Activated naive CD4-positive, alpha-beta T cell treated with anti-CD3 and anti-CD28 coated beads, Interleukin-2, amount 10 ng/mL, durations not matched to agents 7 days and 5 days (primary cell): ENCODE data around the gene OAS1.

Experiments used
- CTCF ChIA-PET: fragments of 350-600 bp; sonication (Branson Sonifier 250); formaldehyde crosslinking; loops from one replicate; lab custom pipeline; 2021; ENCODE audit warnings: antibody characterized with exemption; lab: Charles Lee
- DNase-seq: peaks from one replicate; pipeline ENCODE4 v3.0.0-alpha.2; 2020
- H3K27ac Mint-ChIP-seq: one replicate; pipeline ENCODE4 v1.8.0; 2021; ENCODE audit warnings: mild to moderate bottlenecking, moderate library complexity, mixed read lengths
- H3K27me3 Mint-ChIP-seq: one replicate; pipeline ENCODE4 v1.8.0; 2021; ENCODE audit warnings: mild to moderate bottlenecking, mixed read lengths
- H3K36me3 Mint-ChIP-seq: one replicate; pipeline ENCODE4 v1.8.0; 2021; ENCODE audit warnings: mixed read lengths
- H3K4me1 Mint-ChIP-seq: one replicate; pipeline ENCODE4 v1.8.0; 2021; ENCODE audit warnings: mixed read lengths
- H3K4me3 Mint-ChIP-seq: one replicate; pipeline ENCODE4 v1.8.0; 2021; ENCODE audit warnings: mild to moderate bottlenecking, moderate library complexity, mixed read lengths
- H3K9me3 Mint-ChIP-seq: one replicate; pipeline ENCODE4 v1.8.0; 2021; ENCODE audit warnings: mixed read lengths

The OAS1 gene

DNA sequence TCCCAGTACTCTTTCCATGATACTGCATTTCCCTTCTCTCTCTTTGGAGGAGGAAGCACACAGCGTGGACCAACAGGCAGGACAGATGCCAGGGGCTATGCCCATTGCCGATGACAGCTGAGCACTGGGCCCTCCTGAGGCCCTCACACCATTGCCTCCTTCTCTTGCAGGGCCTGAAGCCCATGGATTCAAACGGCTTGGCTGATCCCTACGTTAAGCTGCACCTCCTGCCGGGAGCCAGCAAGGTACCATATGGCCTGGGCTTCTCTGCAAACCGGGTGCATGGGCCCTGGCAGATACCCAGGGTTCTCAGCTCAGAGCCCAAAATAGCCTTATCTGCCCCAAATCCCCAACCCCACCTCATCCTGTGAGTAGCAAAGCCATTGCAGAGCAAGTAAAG, 25.2 kb upstream of the OAS1 start:
- Mint-ChIP-seq H3K4me3 (no peak overlapping the region), H3K9me3 (no peaks in the 10 kb centered on the region), H3K27ac (no peak overlapping the region), H3K4me1 (no peaks in the 10 kb centered on the region), H3K36me3 (no peaks in the 10 kb centered on the region), H3K27me3 (peaks cover 52% of the 10 kb centered on the region)
- DNase-seq = no peak
- CTCF ChIA-PET = no interaction called here

- DNase-seq = no peak
- H3K27me3 Mint-ChIP-seq = peaks cover 49% of the 10 kb centered on the region
- H3K9me3 Mint-ChIP-seq = no peaks in the 10 kb centered on the region
- no peaks in the 10 kb centered on the region for H3K36me3 Mint-ChIP-seq
- CTCF ChIA-PET = no interaction called here
- no peak overlapping the region for H3K27ac Mint-ChIP-seq
- no peak overlapping the region for H3K4me3 Mint-ChIP-seq
- no peaks in the 10 kb centered on the region for H3K4me1 Mint-ChIP-seq
Observed at GRCh38 chr12:112885236-112885635, 21.5 kb upstream of the OAS1 start.

- no peaks in the 10 kb centered on the region for H3K9me3 Mint-ChIP-seq
- DNase-seq = no peak
- peaks cover 41% of the 10 kb centered on the region for H3K27me3 Mint-ChIP-seq
- no peak overlapping the region for H3K4me3 Mint-ChIP-seq
- CTCF ChIA-PET = interaction anchor here (1.3 kb wide), 1 partner anchor 13 kb away, joined by 3 read pairs; no protein-coding TSS in a partner anchor
- H3K27ac Mint-ChIP-seq = no peak overlapping the region
- no peaks in the 10 kb centered on the region for H3K4me1 Mint-ChIP-seq
- H3K36me3 Mint-ChIP-seq = no peaks in the 10 kb centered on the region
Observed at GRCh38 chr12:112887550-112887949, 19.2 kb upstream of the OAS1 start.

- DNase-seq = no peak
- Mint-ChIP-seq H3K27ac (no peak overlapping the region), H3K36me3 (no peaks in the 10 kb centered on the region), H3K9me3 (no peaks in the 10 kb centered on the region), H3K4me1 (no peaks in the 10 kb centered on the region), H3K27me3 (peaks cover 34% of the 10 kb centered on the region), H3K4me3 (no peak overlapping the region)
- CTCF ChIA-PET = interaction anchor here (2.2 kb wide), 1 partner anchor 9 kb away, joined by 7 read pairs; no protein-coding TSS in a partner anchor
Observed at GRCh38 chr12:112891093-112892024, 15.4 kb upstream of the OAS1 start.

- Mint-ChIP-seq H3K4me3 (no peak overlapping the region), H3K36me3 (no peaks in the 10 kb centered on the region), H3K27me3 (peaks cover 45% of the 10 kb centered on the region), H3K4me1 (no peaks in the 10 kb centered on the region), H3K27ac (no peak overlapping the region), H3K9me3 (no peaks in the 10 kb centered on the region)
- no peak for DNase-seq
- CTCF ChIA-PET = no interaction called here
Observed at GRCh38 chr12:112892856-112893255, 13.9 kb upstream of the OAS1 start.

GRCh38 chr12:112894128-112894527, 12.6 kb upstream of the OAS1 start:
- H3K4me1 Mint-ChIP-seq = no peaks in the 10 kb centered on the region
- peaks cover 47% of the 10 kb centered on the region for H3K27me3 Mint-ChIP-seq
- H3K27ac Mint-ChIP-seq = no peak overlapping the region
- H3K9me3 Mint-ChIP-seq = no peaks in the 10 kb centered on the region
- no peaks in the 10 kb centered on the region for H3K36me3 Mint-ChIP-seq
- no peak for DNase-seq
- CTCF ChIA-PET = no interaction called here
- no peak overlapping the region for H3K4me3 Mint-ChIP-seq

DNA sequence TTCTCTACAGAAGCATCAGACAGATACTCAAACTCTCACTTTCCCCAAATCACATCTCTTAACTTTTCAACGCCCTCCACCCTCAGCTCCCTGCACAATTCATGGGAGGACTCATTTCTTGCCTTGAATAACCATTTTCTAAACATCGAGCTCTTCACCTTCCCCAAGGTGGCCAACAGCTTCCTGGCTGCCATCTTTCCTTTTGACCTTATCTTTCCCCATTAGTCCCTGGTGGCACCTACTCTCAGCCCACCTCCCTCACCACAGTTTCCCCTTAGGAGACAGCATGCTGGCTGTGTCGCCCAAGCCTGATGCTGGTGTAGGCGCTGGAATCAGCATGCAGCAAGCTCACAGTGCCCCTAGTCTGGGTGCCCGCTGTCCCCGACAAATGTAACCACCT, 8.4 kb upstream of the OAS1 start:
- H3K27me3 Mint-ChIP-seq = peaks cover 32% of the 10 kb centered on the region
- H3K4me1 Mint-ChIP-seq = peaks cover 24% of the 10 kb centered on the region
- no peak for DNase-seq
- no peaks in the 10 kb centered on the region for H3K9me3 Mint-ChIP-seq
- no peak overlapping the region for H3K4me3 Mint-ChIP-seq
- CTCF ChIA-PET = interaction anchor here (3.8 kb wide), 1 partner anchor 95 kb away, joined by 40 read pairs; no protein-coding TSS in a partner anchor
- H3K36me3 Mint-ChIP-seq = no peaks in the 10 kb centered on the region
- H3K27ac Mint-ChIP-seq = no peak overlapping the region

DNA sequence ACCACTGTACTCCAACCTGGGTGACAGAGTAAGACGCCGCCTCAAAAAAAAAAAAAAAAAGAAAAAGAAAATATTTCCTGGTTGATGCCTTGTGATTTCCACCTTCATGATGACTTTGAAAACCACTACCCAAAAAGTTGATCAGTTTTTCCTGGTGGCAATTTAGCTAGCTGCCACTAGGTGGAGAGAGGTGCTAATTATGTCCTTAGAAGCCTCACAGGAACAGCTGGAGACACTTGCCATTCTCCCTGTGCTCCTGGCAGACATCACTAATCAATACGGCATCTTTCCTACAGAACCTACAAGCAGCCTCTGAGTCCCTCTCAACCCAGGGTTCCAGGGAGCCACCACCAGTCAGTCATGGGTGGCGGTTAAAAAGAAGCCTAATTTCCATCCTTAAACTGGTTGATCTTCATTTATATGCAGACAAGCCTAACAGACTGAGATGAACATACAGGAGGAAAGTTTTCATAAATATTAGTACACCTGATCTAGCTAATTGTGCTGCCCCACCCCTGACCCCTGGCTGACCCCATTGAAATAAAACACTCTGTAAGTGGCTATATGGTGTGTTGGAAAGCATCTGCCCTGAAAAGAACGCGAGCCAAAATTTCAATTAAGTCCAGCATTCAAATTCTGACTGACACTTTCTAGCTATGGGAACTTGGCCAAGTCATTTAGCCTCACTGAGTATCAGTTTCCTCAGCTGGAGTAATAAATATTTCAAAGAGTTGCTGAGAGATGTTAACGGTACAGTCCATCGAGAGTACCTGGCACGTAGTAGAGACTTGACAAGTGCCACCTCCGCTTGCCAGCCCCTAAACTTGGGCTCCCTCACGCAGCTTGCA, 6.2 kb upstream of the OAS1 start:
- Mint-ChIP-seq H3K36me3 (no peaks in the 10 kb centered on the region), H3K27me3 (peaks cover 29% of the 10 kb centered on the region), H3K27ac (no peak overlapping the region), H3K4me1 (peaks cover 38% of the 10 kb centered on the region), H3K4me3 (no peak overlapping the region), H3K9me3 (no peaks in the 10 kb centered on the region)
- DNase-seq = peak; percentile 57
- CTCF ChIA-PET = interaction anchor here (0.7 to 3.8 kb wide), 20 partner anchors 9 to 274 kb away, joined by 3 to 40 read pairs (median 5); partner anchors contain the start of genes OAS2 and OAS3

GRCh38 chr12:112901271-112901670, 5.5 kb upstream of the OAS1 start:
- no peak for DNase-seq
- H3K9me3 Mint-ChIP-seq = no peaks in the 10 kb centered on the region
- no peaks in the 10 kb centered on the region for H3K36me3 Mint-ChIP-seq
- H3K4me3 Mint-ChIP-seq = no peak overlapping the region
- peaks cover 45% of the 10 kb centered on the region for H3K4me1 Mint-ChIP-seq
- CTCF ChIA-PET = interaction anchor here (1.0 to 3.8 kb wide), 10 partner anchors 14 to 273 kb away, joined by 3 to 40 read pairs (median 6); partner anchors contain the start of genes OAS2 and OAS3
- peaks cover 29% of the 10 kb centered on the region for H3K27me3 Mint-ChIP-seq
- H3K27ac Mint-ChIP-seq = no peak overlapping the region

- no peak overlapping the region for H3K27ac Mint-ChIP-seq
- DNase-seq = no peak
- peaks cover 14% of the 10 kb centered on the region for H3K36me3 Mint-ChIP-seq
- no peaks in the 10 kb centered on the region for H3K27me3 Mint-ChIP-seq
- CTCF ChIA-PET = interaction anchor here (1.2 to 5.2 kb wide), 2 partner anchors 33 to 88 kb away, joined by 3 to 33 read pairs; no protein-coding TSS in a partner anchor
- H3K4me3 Mint-ChIP-seq = no peak overlapping the region
- no peaks in the 10 kb centered on the region for H3K9me3 Mint-ChIP-seq
- peaks cover 77% of the 10 kb centered on the region for H3K4me1 Mint-ChIP-seq
Observed at GRCh38 chr12:112904571-112904970, 2.2 kb upstream of the OAS1 start.

DNA sequence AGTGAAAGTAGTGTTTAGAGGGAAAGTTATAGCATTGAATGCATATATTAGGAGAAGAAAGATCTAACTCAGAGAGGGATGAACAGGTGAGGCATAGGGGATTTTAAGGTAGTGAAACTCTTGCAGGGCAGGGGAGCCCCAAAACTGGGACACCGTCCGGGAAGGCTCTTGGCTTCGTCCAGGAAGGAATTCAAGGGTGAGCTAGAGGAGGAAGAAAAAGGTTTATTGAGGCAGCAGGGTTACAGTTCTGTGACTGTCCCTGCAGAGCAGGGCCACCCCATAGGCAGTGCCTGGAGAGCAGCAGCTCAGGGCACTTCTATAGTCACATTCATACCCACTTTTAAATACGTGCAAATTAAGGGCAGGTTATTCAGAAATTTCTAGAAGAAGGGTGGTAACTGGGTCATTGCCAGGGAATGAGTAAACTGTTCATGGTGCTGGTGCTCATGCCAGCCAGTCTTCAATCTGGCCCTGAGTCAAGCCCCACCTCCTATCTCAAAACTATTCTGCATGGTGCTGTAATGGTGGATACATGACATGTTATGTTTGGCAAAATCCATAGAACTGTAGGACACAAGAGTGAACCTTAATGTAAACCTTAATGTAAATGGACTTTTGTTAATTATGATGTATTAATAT, 1.2 kb upstream of the OAS1 start:
- Mint-ChIP-seq H3K4me1 (peaks cover 84% of the 10 kb centered on the region), H3K27me3 (no peaks in the 10 kb centered on the region), H3K4me3 (no peak overlapping the region), H3K9me3 (no peaks in the 10 kb centered on the region), H3K27ac (peak overlapping the region; percentile 55), H3K36me3 (peaks cover 23% of the 10 kb centered on the region)
- CTCF ChIA-PET = interaction anchor here (0.9 to 5.2 kb wide), 2 partner anchors 87 to 143 kb away, joined by 3 to 33 read pairs; no protein-coding TSS in a partner anchor
- DNase-seq = no peak

DNA sequence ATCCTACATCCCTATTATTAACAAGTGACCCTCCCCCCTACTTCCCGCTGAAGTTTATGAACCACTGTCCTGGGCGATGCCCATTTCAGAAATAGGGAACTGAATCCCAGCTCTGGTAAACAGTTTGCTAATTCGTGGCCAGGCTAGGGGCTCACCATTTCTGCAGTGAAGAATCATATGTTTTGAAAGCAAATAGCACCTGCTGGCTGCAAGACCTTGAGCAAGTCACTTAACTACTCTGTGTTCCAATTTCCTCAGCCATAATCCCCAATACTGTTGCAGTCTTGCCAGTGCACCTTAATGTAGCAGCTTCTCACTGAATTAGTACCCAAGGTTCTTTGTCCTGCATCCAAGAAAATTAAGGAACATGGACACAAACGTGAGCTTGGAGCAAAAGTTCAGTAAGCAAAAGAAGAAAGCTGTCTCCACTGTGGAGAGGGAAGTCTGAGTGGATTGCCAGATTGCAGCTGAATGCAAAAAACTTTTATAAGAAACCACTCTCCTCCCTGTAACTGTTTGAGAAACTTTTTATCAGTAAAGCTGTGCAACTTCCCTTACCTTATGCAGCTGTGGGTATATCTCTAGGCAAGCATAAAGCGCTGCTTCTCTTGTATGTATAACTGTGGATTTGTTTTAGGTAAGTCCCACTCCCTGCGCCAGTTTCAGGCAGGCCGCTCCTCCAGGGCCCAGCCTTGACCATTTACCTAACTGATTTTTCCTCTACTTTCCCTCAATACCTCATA, 824 bp downstream of the OAS1 start:
- H3K27me3 Mint-ChIP-seq = no peaks in the 10 kb centered on the region
- peaks cover 7% of the 10 kb centered on the region for H3K9me3 Mint-ChIP-seq
- CTCF ChIA-PET = interaction anchor here (0.9 to 5.2 kb wide), 4 partner anchors 24 to 85 kb away, joined by 3 to 33 read pairs (median 6); no protein-coding TSS in a partner anchor
- H3K4me1 Mint-ChIP-seq = peaks cover 77% of the 10 kb centered on the region
- DNase-seq = peak; percentile 33
- peak overlapping the region; percentile 92 for H3K27ac Mint-ChIP-seq
- H3K36me3 Mint-ChIP-seq = peaks cover 43% of the 10 kb centered on the region
- peak overlapping the region; percentile 94 for H3K4me3 Mint-ChIP-seq

DNA sequence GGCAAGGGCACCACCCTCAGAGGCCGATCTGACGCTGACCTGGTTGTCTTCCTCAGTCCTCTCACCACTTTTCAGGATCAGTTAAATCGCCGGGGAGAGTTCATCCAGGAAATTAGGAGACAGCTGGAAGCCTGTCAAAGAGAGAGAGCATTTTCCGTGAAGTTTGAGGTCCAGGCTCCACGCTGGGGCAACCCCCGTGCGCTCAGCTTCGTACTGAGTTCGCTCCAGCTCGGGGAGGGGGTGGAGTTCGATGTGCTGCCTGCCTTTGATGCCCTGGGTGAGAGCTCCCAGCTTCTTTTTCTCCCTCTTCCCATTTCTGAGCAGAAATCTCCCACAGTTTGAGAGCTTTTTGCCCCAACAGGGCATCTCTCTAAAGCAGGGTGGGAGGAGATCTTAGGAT, 1.8 kb downstream of the OAS1 start:
- H3K9me3 Mint-ChIP-seq = peaks cover 16% of the 10 kb centered on the region
- H3K27ac Mint-ChIP-seq = peak overlapping the region; percentile 92
- CTCF ChIA-PET = interaction anchor here (2.3 to 5.2 kb wide), 2 partner anchors 29 to 85 kb away, joined by 7 to 33 read pairs; no protein-coding TSS in a partner anchor
- peak overlapping the region; percentile 94 for H3K4me3 Mint-ChIP-seq
- no peaks in the 10 kb centered on the region for H3K27me3 Mint-ChIP-seq
- H3K4me1 Mint-ChIP-seq = peaks cover 71% of the 10 kb centered on the region
- peaks cover 53% of the 10 kb centered on the region for H3K36me3 Mint-ChIP-seq
- DNase-seq = peak; percentile 41
